ENCODE results near the gene SMPDL3A. TPM values are rescaled to one million over a fixed set of nuclear protein-coding genes. Genes with fewer than 3 reads are reported as not detected.

The SMPDL3A gene
- total and polyA plus RNA-seq, 2 donors (not counting 3 experiments of a cell fraction or from before 2014, with no cell fraction given), result 4.1 to 4.2 TPM

DNA sequence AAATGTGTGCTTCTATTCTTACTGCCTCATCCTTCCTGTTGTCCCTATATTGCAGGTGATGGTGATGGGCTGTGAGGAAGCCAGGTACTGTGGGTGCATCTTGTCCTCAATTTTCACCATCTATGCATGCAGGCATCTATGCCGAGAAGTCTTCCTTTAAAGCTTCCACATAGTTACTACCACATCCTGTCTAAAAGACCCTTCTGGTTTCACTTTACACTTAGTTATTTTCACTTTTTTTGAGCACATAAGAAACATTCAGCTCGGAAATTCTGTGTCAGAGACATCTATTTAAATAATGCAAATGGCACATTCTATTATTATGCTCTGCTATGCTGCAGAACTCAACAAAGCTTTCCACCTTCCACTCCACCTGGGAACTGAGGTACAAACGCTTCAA, 37.7 kb upstream of the SMPDL3A start:
- Histone ChIP-seq H3K4me2 (ENCODE audit: insufficient read depth, low read length) (no peak overlapping the region), H2AFZ (ENCODE audit: low read depth, low read length) (no peak overlapping the region), H3K9me1 (replicated peaks; ENCODE audit: control insufficient read depth, extremely low read depth, insufficient read depth, low read length) (no peaks in the 10 kb centered on the region), H3K79me2 (ENCODE audit: control insufficient read depth, insufficient read depth, low read length) (no peaks in the 10 kb centered on the region), H3K4me1 (ENCODE audit: control insufficient read depth, extremely low read depth, insufficient read depth, low read length) (no peaks in the 10 kb centered on the region), H3K9ac (replicated peaks; ENCODE audit: extremely low read depth, insufficient read depth, low read length) (no peak overlapping the region), H3K36me3 (ENCODE audit: control insufficient read depth in 2 of 2, extremely low read depth in 1 of 2, insufficient read depth in 2 of 2, low read length in 2 of 2) (no peaks in the 10 kb centered on the region), H4K20me1 (replicated peaks; ENCODE audit: control insufficient read depth, extremely low read depth, insufficient read depth, low read length) (no peaks in the 10 kb centered on the region), H3K9me3 (replicated peaks; ENCODE audit: control insufficient read depth, insufficient read depth, low read length) (no peaks in the 10 kb centered on the region), H3K4me3 (replicated peaks in 1 of 3; ENCODE audit: insufficient read depth in 1 of 3, low read depth in 1 of 3, low read length in 3 of 3) (no peak overlapping the region), H3K27ac (ENCODE audit: insufficient read depth, low read depth, low read length) (no peak overlapping the region), H3K27me3 (ENCODE audit: control insufficient read depth in 2 of 2, insufficient read depth in 2 of 2, low read length in 2 of 2) (peaks cover 0 to 3% of the 10 kb centered on the region in 2 experiments)
- TF ChIP-seq, protein P1, sequence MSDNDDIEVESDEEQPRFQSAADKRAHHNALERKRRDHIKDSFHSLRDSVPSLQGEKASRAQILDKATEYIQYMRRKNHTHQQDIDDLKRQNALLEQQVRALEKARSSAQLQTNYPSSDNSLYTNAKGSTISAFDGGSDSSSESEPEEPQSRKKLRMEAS (IDR thresholded peaks at IDR 0.05; ENCODE audit: insufficient read depth, insufficient read length), result no peak
- TF ChIP-seq GATA2 (IDR thresholded peaks at IDR 0.05; ENCODE audit: insufficient read depth, insufficient read length, low read depth, low read length), result no peak
- no peak for TF ChIP-seq FOS (IDR thresholded peaks at IDR 0.05; ENCODE audit: borderline replicate concordance, insufficient read depth, low read length)
- TF ChIP-seq EZH2 (IDR thresholded peaks at IDR 0.05; ENCODE audit: borderline replicate concordance, low read depth, low read length, severe bottlenecking), result no peak
- no peak for TF ChIP-seq POLR2A (IDR thresholded peaks at IDR 0.05; ENCODE audit: low read depth, low read length)
- TF ChIP-seq MYC (IDR thresholded peaks at IDR 0.05; ENCODE audit: low read depth, low read length), result no peak
- TF ChIP-seq, protein P2, sequence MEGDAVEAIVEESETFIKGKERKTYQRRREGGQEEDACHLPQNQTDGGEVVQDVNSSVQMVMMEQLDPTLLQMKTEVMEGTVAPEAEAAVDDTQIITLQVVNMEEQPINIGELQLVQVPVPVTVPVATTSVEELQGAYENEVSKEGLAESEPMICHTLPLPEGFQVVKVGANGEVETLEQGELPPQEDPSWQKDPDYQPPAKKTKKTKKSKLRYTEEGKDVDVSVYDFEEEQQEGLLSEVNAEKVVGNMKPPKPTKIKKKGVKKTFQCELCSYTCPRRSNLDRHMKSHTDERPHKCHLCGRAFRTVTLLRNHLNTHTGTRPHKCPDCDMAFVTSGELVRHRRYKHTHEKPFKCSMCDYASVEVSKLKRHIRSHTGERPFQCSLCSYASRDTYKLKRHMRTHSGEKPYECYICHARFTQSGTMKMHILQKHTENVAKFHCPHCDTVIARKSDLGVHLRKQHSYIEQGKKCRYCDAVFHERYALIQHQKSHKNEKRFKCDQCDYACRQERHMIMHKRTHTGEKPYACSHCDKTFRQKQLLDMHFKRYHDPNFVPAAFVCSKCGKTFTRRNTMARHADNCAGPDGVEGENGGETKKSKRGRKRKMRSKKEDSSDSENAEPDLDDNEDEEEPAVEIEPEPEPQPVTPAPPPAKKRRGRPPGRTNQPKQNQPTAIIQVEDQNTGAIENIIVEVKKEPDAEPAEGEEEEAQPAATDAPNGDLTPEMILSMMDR (IDR thresholded peaks at IDR 0.05; ENCODE audit: extremely low read depth in 1 of 2, insufficient read depth in 1 of 2, low read depth in 1 of 2, low read length in 2 of 2), result no peak
- TF ChIP-seq JUN (IDR thresholded peaks at IDR 0.05; ENCODE audit: borderline replicate concordance, insufficient read depth, insufficient read length, low read depth), result no peak
- TF ChIP-seq POLR2AphosphoS5 (IDR thresholded peaks at IDR 0.05; ENCODE audit: insufficient read depth, low read depth, low read length), result no peak
- no TSS peak for BruUV-seq (replicated peaks)
- intact Hi-C loops (cut with micrococcal nuclease) (no loop called here), dilution Hi-C loops (cut with MboI; ENCODE audit: extremely low pct_ligation_motif_present, low sequenced_read_pairs) (no loop called here)
- DNase-seq (ENCODE audit: low read depth, low spot score) (no peak), FAIRE-seq (no peak)
- CTCF ChIA-PET, result interaction anchor here (0.9 kb wide), 1 partner anchor 20 kb away, joined by 3 read pairs; no protein-coding TSS in a partner anchor
- POLR2A ChIA-PET, result no interaction called here

Measured in endothelial cell of umbilical vein (primary cell).